K562 (cell line): ENCODE data around the gene PPIE. TPM values are rescaled to one million over a fixed set of nuclear protein-coding genes. Genes with fewer than 3 reads are reported as not detected.

ENCODE experiments used
- ATAC-seq: fragments of 200-7000 bp; cut with Tn5 transposase; 3 replicates; pipeline ENCODE4 v1.9.1; 2020; ENCODE audit warnings: moderate library complexity
- BruUV-seq: library from RNA; stranded (reverse); fragments of 400-500 nt; replicated peaks from 2 replicates; lab custom pipeline; 2021; lab: Mats Ljungman, UMichigan
- CTCF ChIA-PET: fragments of 300-600 bp; formaldehyde crosslinking; extraction: SDS; loops from one replicate; lab custom pipeline; 2021; ENCODE audit warnings: low intra/inter-chr PET ratio; lab: Yijun Ruan, JAX
- POLR2A ChIA-PET: fragments of 300-600, 350-650 bp; sonication (Branson Sonifier 250); formaldehyde crosslinking; extraction: SDS; loops from one replicate; lab custom pipeline; 2021; ENCODE audit warnings: antibody characterized with exemption, inconsistent platforms; lab: Yijun Ruan, JAX
- DNase-seq, 4 experiments: peaks; one replicate each; pipeline versions ENCODE4 v3.0.0 to v3.0.0-alpha.2; 2011 to 2018; ENCODE audit warnings: low spot score in 3 of 4, mixed read lengths in 3 of 4; ENCODE audit errors: extremely low read depth in 1 of 4
- FAIRE-seq: peaks from 2 replicates; lab custom pipeline; 2011; peaks lifted over from hg19 to GRCh38; lab: Jason Lieb, UNC
- H2AFZ ChIP-seq: 2 replicates; pipeline ENCODE4 v1.6.0; 2011; ENCODE audit warnings: low read depth, low read length, control low read depth, inconsistent platforms
- H3K27ac ChIP-seq: fragments of 200-600 bp; 3 replicates; pipeline ENCODE4 v1.8.0; 2011; ENCODE audit warnings: low read depth, mild to moderate bottlenecking, control low read depth, inconsistent platforms, low read length, moderate library complexity, mixed read lengths; ENCODE audit errors: extremely low read depth
- H3K27me3 ChIP-seq, 2 experiments: fragments of 300-600 bp in 1 of 2; 2 replicates in 1 of 2; 3 replicates in 1 of 2; pipeline versions ENCODE4 v1.6.0 to v1.8.0; 2011; ENCODE audit warnings: inconsistent platforms in 2 of 2, low read length in 2 of 2, mild to moderate bottlenecking in 1 of 2, mixed read lengths in 1 of 2, moderate library complexity in 1 of 2; ENCODE audit not compliant: control insufficient read depth in 2 of 2, insufficient read depth in 2 of 2
- H3K36me3 ChIP-seq: fragments of 300-600 bp; 3 replicates; pipeline ENCODE4 v1.8.0; 2011; ENCODE audit warnings: mild to moderate bottlenecking, low read length, inconsistent platforms; ENCODE audit not compliant: control insufficient read depth, insufficient read depth
- H3K4me1 ChIP-seq, 2 experiments: fragments of 200-600 bp in 1 of 2; replicated peaks in 1 of 2; 2 replicates in 1 of 2; 3 replicates in 1 of 2; pipeline versions ENCODE4 v1.5.1 to v1.8.0; 2011; ENCODE audit warnings: inconsistent platforms in 2 of 2, low read length in 2 of 2, mild to moderate bottlenecking in 1 of 2, mixed read lengths in 1 of 2, moderate library complexity in 1 of 2; ENCODE audit not compliant: control insufficient read depth in 2 of 2, insufficient read depth in 2 of 2
- H3K4me2 ChIP-seq: 2 replicates; pipeline ENCODE4 v1.6.1; 2011; ENCODE audit warnings: low read length, control low read depth, inconsistent platforms, mixed read lengths; ENCODE audit not compliant: insufficient read depth
- H3K4me3 ChIP-seq: fragments of 200-600 bp; sonication (generic), shearing (Covaris generic); 2 replicates; pipeline ENCODE4 v1.5.1; 2016; ENCODE audit warnings: control low read depth, inconsistent platforms
- H3K79me2 ChIP-seq: fragments of 200-600 bp; 3 replicates; pipeline ENCODE4 v1.8.0; 2011; ENCODE audit warnings: low read length, inconsistent platforms; ENCODE audit not compliant: control insufficient read depth, insufficient read depth
- H3K9ac ChIP-seq, 2 experiments: 2 replicates each; pipeline versions ENCODE4 v1.6.0 to v1.6.1; 2011; ENCODE audit warnings: low read depth in 2 of 2, low read length in 2 of 2, control low read depth in 1 of 2, inconsistent platforms in 1 of 2, mild to moderate bottlenecking in 1 of 2, mixed read lengths in 1 of 2; ENCODE audit not compliant: insufficient read depth in 1 of 2
- H3K9me1 ChIP-seq: one replicate; pipeline ENCODE4 v1.6.0; 2011; ENCODE audit warnings: inconsistent platforms, mild to moderate bottlenecking, low read length, moderate library complexity; ENCODE audit not compliant: control insufficient read depth, insufficient read depth
- H3K9me3 ChIP-seq: replicated peaks from 2 replicates; pipeline ENCODE4 v1.5.1; 2011; ENCODE audit warnings: low read depth, low read length, inconsistent platforms; ENCODE audit not compliant: control insufficient read depth, insufficient read depth
- H4K20me1 ChIP-seq: replicated peaks from 2 replicates; pipeline ENCODE4 v1.6.1; 2011; ENCODE audit warnings: low read length, inconsistent platforms, mixed read lengths; ENCODE audit not compliant: control insufficient read depth, insufficient read depth
- FOXJ3 ChIP-seq: sonication (generic); formaldehyde crosslinking; IDR thresholded peaks from 2 replicates; pipeline ENCODE4 v1.4.0; 2020; ENCODE audit warnings: mild to moderate bottlenecking, missing genetic modification reagents
- OTX1 ChIP-seq: fragments of 450-650 bp; formaldehyde crosslinking; IDR thresholded peaks from 2 replicates; pipeline ENCODE4 v1.4.0; 2022; ENCODE audit warnings: mild to moderate bottlenecking
- PHF21A ChIP-seq: fragments of 450-650 bp; IDR thresholded peaks from 2 replicates; pipeline ENCODE4 v1.6.1; 2017; ENCODE audit warnings: low read depth, borderline replicate concordance
- U2AF1 ChIP-seq: fragments of 200-400 bp; formaldehyde crosslinking; optimal IDR thresholded peaks from 2 replicates; pipeline ENCODE3; 2017; ENCODE audit warnings: mild to moderate bottlenecking, low read depth, low read length, moderate library complexity
- XRCC4 ChIP-seq: IDR thresholded peaks from one replicate; pipeline ENCODE4 v1.6.1; 2011; ENCODE audit not compliant: insufficient read depth, insufficient read length; ENCODE audit errors: extremely low read depth
- ZFX ChIP-seq: sonication (generic); formaldehyde crosslinking; IDR thresholded peaks from 2 replicates; pipeline ENCODE4 v1.8.0; 2022; ENCODE audit warnings: mild to moderate bottlenecking, missing genetic modification reagents, moderate library complexity
- ZNF197 ChIP-seq: fragments of 200-800 bp; sonication (Bioruptor generic); IDR thresholded peaks from 2 replicates; pipeline ENCODE4 v1.6.1; 2016; ENCODE audit warnings: low read depth, missing genetic modification characterization, missing compliant biosample characterization
- WGBS: fragments of 100-300 bp; shearing (Covaris generic); methylation state at CpG from one replicate; pipeline ENCODE4 v1.1.6; 2016; ENCODE audit warnings: low coverage, mixed read lengths; ENCODE audit not compliant: insufficient coverage; ENCODE audit errors: missing lambda C conversion rate; 5-methylcytosine and 5-hydroxymethylcytosine counted together
- in situ Hi-C: fragments of 300-500 bp; cut with MboI; formaldehyde crosslinking; loops from 4 replicates; pipeline ENCODE4 v1.15.0; 2018; ENCODE audit warnings: inconsistent platforms, mixed read lengths
- intact Hi-C: fragments of 100-400 bp; cut with micrococcal nuclease; formaldehyde crosslinking; loops from 2 replicates; pipeline ENCODE4 v1.14.2; 2022
- polyA plus RNA-seq, 8 experiments: library from polyadenylated mRNA; depleted of rRNA in 4 of 8; stranded (reverse) in 5 of 8; unstranded in 3 of 8; fragments of >200 nt; fragmentation: Nextera tagmentation in 2 of 8; fragmentation: Illumina TruSeq in 1 of 8; extraction: Ambion mirVana in 2 of 8; extraction: Trizol in 1 of 8; gene quantifications; 2 replicates each; pipeline versions ENCODE4 v1.2.1 to v1.2.3, GENCODE V29; 2011 to 2014; ENCODE audit warnings: inconsistent platforms in 1 of 8, missing spikeins in 1 of 8
- total RNA-seq, 7 experiments: library from RNA; depleted of rRNA in 6 of 7; stranded (reverse); fragments of >200 nt in 6 of 7; fragmentation: Illumina TruSeq in 2 of 7; extraction: Trizol in 2 of 7; gene quantifications; 2 replicates each; pipeline versions ENCODE4 v1.2.1 to v1.2.3, GENCODE V29; 2011 to 2021; ENCODE audit warnings: low replicate concordance in 1 of 7
- TF ChIP-seq, protein P1 (sequence below): fragments of 450-650 bp; IDR thresholded peaks from 2 replicates; pipeline ENCODE4 v1.6.1; 2018; ENCODE audit warnings: mild to moderate bottlenecking, low read depth; ENCODE audit not compliant: partially characterized antibody
- TF ChIP-seq, protein P2 (sequence below): fragments of 450-650 bp; formaldehyde crosslinking; IDR thresholded peaks from 2 replicates; pipeline ENCODE4 v1.4.0; 2020; ENCODE audit warnings: mild to moderate bottlenecking, moderate library complexity
- TF ChIP-seq, protein P3 (sequence below): fragments of 250-450 bp; sonication (Bioruptor Pico); IDR thresholded peaks from 2 replicates; pipeline ENCODE4 v1.5.0; 2021
- TF ChIP-seq, protein P4 (sequence below): IDR thresholded peaks from 3 replicates; pipeline ENCODE4 v1.6.1; 2011; ENCODE audit warnings: borderline replicate concordance, mild to moderate bottlenecking; ENCODE audit not compliant: insufficient read length, insufficient read depth
- TF ChIP-seq, protein P5 (sequence below): fragments of 450-650 bp; formaldehyde crosslinking; IDR thresholded peaks from 2 replicates; pipeline ENCODE4 v1.4.0; 2022; ENCODE audit warnings: missing genetic modification characterization

PPIE gene
- total and polyA plus RNA-seq, 9 of the 15 experiments (the other 6 are each of a cell fraction or from before 2014, with no cell fraction given), result 75.4 to 444 (median 131) TPM

DNA sequence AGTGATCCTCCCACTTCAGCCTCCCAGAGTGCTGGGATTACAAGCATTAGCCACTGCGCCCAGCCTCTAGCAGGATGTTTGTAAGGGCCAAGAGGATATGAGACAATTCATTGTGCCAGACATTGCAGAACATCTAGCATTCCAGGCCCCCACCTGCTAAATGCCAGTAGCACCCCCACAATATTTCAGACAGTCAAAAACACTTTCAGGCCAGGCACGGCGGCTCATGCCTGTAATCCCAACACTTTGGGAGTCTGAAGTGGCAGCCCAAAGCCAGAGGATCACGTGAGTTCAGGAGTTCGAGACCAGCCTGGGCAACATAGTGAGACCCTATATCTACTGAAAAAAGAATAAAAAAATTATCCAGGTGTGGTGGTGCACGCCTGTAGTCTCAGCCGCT, 12.9 kb downstream of the PPIE start:
- H3K27ac ChIP-seq, result no peak overlapping the region
- 98% methylated on average over 7 of the region's 7 CpGs for WGBS
- H3K9ac ChIP-seq, result no peak overlapping the region
- no peak overlapping the region for H2AFZ ChIP-seq
- no peak for FAIRE-seq
- H3K36me3 ChIP-seq, result peaks cover 97% of the 10 kb centered on the region
- no peaks in the 10 kb centered on the region for H3K27me3 ChIP-seq
- no peak overlapping the region for H3K4me2 ChIP-seq
- H3K9me1 ChIP-seq, result no peaks in the 10 kb centered on the region
- H3K79me2 ChIP-seq, result no peaks in the 10 kb centered on the region
- peaks cover 0 to 4% of the 10 kb centered on the region in 2 experiments; a peak in 1 of 5 replicates for H3K4me1 ChIP-seq
- no TSS peak for BruUV-seq
- H3K4me3 ChIP-seq, result no peak overlapping the region
- POLR2A ChIA-PET, result interaction anchor here (0.6 to 2.0 kb wide), 5 partner anchors 8 to 129 kb away, joined by 3 to 5 read pairs (median 3); no protein-coding TSS in a partner anchor
- intact Hi-C loops (no loop called here), in situ Hi-C loops (no loop called here)
- no peak for DNase-seq
- ATAC-seq, result no peak
- TF ChIP-seq FOXJ3 (CRISPR knock-in tag) (no peak), U2AF1 (no peak), ZNF197 (CRISPR knock-in tag) (no peak), PHF21A (no peak), XRCC4 (no peak), OTX1 (CRISPR knock-in tag) (no peak), ZFX (CRISPR knock-in tag) (no peak)
- TF ChIP-seq, protein P1, sequence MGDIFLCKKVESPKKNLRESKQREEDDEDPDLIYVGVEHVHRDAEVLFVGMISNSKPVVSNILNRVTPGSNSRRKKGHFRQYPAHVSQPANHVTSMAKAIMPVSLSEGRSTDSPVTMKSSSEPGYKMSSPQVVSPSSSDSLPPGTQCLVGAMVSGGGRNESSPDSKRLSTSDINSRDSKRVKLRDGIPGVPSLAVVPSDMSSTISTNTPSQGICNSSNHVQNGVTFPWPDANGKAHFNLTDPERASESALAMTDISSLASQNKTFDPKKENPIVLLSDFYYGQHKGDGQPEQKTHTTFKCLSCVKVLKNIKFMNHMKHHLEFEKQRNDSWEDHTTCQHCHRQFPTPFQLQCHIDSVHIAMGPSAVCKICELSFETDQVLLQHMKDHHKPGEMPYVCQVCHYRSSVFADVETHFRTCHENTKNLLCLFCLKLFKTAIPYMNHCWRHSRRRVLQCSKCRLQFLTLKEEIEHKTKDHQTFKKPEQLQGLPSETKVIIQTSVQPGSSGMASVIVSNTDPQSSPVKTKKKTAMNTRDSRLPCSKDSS, result no peak
- TF ChIP-seq, protein P2, sequence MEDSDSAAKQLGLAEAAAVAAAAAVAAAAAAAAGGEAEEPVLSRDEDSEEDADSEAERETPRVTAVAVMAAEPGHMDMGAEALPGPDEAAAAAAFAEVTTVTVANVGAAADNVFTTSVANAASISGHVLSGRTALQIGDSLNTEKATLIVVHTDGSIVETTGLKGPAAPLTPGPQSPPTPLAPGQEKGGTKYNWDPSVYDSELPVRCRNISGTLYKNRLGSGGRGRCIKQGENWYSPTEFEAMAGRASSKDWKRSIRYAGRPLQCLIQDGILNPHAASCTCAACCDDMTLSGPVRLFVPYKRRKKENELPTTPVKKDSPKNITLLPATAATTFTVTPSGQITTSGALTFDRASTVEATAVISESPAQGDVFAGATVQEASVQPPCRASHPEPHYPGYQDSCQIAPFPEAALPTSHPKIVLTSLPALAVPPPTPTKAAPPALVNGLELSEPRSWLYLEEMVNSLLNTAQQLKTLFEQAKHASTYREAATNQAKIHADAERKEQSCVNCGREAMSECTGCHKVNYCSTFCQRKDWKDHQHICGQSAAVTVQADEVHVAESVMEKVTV (CRISPR knock-in tag), result no peak
- TF ChIP-seq, protein P3, sequence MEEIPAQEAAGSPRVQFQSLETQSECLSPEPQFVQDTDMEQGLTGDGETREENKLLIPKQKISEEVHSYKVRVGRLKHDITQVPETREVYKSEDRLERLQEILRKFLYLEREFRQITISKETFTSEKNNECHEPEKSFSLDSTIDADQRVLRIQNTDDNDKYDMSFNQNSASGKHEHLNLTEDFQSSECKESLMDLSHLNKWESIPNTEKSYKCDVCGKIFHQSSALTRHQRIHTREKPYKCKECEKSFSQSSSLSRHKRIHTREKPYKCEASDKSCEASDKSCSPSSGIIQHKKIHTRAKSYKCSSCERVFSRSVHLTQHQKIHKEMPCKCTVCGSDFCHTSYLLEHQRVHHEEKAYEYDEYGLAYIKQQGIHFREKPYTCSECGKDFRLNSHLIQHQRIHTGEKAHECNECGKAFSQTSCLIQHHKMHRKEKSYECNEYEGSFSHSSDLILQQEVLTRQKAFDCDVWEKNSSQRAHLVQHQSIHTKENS, result no peak
- TF ChIP-seq, protein P4, sequence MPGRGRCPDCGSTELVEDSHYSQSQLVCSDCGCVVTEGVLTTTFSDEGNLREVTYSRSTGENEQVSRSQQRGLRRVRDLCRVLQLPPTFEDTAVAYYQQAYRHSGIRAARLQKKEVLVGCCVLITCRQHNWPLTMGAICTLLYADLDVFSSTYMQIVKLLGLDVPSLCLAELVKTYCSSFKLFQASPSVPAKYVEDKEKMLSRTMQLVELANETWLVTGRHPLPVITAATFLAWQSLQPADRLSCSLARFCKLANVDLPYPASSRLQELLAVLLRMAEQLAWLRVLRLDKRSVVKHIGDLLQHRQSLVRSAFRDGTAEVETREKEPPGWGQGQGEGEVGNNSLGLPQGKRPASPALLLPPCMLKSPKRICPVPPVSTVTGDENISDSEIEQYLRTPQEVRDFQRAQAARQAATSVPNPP, result no peak
- TF ChIP-seq, protein P5, sequence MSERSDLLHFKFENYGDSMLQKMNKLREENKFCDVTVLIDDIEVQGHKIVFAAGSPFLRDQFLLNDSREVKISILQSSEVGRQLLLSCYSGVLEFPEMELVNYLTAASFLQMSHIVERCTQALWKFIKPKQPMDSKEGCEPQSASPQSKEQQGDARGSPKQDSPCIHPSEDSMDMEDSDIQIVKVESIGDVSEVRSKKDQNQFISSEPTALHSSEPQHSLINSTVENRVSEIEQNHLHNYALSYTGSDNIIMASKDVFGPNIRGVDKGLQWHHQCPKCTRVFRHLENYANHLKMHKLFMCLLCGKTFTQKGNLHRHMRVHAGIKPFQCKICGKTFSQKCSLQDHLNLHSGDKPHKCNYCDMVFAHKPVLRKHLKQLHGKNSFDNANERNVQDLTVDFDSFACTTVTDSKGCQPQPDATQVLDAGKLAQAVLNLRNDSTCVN (CRISPR knock-in tag), result no peak
- TF ChIP-seq, all 486 proteins: peak for 0
- Histone ChIP-seq H3K9me3 (no peaks in the 10 kb centered on the region), H4K20me1 (no peaks in the 10 kb centered on the region)
- CTCF ChIA-PET, result no interaction called here
